ENCODE results near the gene ERFE. TPM values are rescaled to one million over a fixed set of nuclear protein-coding genes. Genes with fewer than 3 reads are reported as not detected.

The ERFE gene
- total and polyA plus RNA-seq, 8 donors, result 0.14 to 4.9 (median 0.70) TPM; not detected in 2

DNA sequence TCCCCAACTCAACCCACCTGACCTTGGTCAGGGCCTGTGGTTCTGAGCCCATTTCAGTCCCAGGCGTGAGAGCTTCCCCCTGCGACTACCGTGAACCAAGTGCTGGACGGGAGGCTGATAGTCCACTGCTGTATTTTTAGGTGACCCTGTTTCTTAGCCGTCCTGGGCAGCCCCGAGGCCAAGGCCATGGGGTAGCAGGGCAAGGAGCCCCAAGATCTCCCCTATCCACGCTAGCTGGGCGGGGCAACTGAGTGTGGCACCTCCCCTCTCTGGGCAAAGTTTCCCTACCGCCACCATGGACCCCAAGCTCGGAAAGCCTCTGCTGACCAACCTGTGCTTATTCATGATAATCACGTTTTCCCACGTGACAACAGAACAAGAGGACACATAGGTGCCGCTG, 20.9 kb upstream of the ERFE start:
- intact Hi-C loops (cut with DNase I), result no loop called here

DNA sequence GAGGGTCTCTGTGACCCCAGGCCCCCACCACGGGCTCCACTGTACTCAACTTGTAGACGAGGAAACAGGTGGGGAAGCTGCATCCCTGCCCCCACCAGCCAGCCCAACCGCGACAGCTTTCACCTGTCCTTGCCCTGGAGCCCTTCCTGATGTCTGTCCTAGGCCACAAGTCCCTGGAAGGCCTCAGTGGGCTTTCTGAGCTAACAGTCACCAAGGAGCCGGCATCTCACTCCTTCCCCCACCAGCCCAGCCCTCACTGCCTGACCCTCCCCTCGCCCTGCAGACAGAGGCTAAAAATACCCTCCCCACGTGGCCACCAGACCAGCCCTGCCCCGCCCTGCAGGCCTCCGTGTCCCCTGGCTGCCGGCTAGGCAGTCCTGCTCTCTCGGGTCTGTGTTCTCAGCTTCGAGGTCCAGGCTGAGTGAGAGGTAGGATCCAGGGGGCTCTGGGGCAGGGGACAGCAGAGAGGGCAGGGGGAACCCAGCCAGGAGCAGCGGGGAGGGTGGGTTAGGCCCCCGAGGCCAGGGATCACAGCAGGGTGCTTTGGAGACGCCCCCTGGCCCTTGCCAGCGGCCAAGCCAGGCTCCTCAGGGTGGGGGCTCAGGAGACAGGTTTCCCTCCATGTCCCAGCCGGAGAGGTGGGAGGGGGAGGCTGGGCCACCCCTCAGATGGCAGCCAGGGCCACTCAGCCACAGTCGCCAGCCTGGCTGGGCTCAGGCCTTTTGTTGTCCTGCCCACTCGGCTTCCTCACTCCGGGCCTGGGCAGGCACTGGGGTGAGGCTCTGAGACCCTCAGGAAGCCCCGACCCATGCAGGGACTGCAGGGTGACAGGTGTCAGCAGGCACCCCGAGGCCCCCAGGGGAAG, 20.2 kb upstream of the ERFE start, which contains the start of gene KLHL30:
Gene KLHL30, plus strand, starts transcription at position 338 of the 865 bp plus-strand sequence. CDS start 2,087 bp downstream, outside the sequence.
- no peak within 1 kb of the TSS for H3K27ac ChIP-seq
- 79 to 80% methylated on average over 20 to 22 of the region's 22 CpGs for WGBS, 2 donors
- H3K4me3 ChIP-seq, result no peak within 1 kb of the TSS
- no peaks in the 10 kb centered on the region for H3K9me3 ChIP-seq
- H3K36me3 ChIP-seq, result no peaks in the 10 kb centered on the region
- no peak for FAIRE-seq
- TF ChIP-seq, protein P1, sequence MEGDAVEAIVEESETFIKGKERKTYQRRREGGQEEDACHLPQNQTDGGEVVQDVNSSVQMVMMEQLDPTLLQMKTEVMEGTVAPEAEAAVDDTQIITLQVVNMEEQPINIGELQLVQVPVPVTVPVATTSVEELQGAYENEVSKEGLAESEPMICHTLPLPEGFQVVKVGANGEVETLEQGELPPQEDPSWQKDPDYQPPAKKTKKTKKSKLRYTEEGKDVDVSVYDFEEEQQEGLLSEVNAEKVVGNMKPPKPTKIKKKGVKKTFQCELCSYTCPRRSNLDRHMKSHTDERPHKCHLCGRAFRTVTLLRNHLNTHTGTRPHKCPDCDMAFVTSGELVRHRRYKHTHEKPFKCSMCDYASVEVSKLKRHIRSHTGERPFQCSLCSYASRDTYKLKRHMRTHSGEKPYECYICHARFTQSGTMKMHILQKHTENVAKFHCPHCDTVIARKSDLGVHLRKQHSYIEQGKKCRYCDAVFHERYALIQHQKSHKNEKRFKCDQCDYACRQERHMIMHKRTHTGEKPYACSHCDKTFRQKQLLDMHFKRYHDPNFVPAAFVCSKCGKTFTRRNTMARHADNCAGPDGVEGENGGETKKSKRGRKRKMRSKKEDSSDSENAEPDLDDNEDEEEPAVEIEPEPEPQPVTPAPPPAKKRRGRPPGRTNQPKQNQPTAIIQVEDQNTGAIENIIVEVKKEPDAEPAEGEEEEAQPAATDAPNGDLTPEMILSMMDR (IDR thresholded peaks at IDR 0.05), result no peak
- H3K27me3 ChIP-seq, result no peaks in the 10 kb centered on the region
- DNase-seq, result peak in 1 of 6 donors; percentile 60
- ATAC-seq, result no peak
- intact Hi-C loops (cut with DNase I), result no loop called here
- no peaks in the 10 kb centered on the region for H3K4me1 ChIP-seq

More for the DNA sequence above, 20.9 kb upstream of the ERFE start:
- Histone ChIP-seq H3K27me3 (no peaks in the 10 kb centered on the region), H3K27ac (no peak overlapping the region), H3K9me3 (no peaks in the 10 kb centered on the region), H3K36me3 (no peaks in the 10 kb centered on the region), H3K4me3 (no peak overlapping the region), H3K4me1 (no peaks in the 10 kb centered on the region)
- WGBS, 2 donors, result 92 to 94% methylated on average over 13 of the region's 13 CpGs
- ATAC-seq, result no peak
- peak in 1 of 6 donors; percentile 17 for DNase-seq
- TF ChIP-seq, protein P1 (IDR thresholded peaks at IDR 0.05), result no peak
- FAIRE-seq, result no peak

DNA sequence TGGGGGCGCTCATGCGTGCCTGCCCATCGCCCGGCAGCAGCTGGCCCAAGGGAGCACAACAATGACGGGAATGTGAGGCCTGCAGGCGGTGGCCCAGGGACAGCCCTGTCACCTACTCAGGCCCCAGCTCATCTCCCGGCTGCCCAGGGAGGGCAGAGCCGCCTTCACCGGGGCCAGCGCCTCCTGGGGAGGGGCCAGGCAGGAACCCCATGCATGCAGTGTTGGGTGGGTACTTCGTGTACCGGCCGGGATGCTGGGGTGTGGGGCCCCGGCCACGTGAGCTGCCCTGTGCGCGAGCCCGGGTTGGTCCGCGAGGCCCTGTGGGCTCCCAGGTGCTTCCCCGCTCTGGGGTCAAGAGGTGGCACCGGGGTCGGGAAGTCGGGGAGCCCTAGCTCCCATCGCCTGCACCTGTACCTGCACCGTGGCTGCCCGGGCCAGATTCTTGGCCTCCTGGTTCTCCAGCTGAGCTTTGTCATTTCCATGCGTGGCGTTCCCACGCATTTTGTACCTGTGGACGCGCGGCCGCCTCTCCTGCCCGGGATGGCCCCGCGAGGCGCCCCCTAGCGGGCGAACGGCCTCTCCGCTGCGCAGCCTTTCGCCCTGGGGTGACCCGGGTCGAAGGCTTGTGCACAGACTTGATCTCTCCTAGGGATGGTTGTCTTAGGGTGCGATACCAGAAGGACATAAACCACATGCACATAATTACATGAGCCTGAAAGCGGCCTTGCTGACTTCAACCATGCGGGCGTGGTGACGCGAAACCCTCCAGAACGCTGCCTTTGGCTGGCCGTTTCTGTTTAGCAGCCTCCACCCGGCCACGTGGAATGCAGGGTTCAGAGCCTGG, 19.4 kb upstream of the ERFE start:
- Histone ChIP-seq H3K27ac (no peak overlapping the region), H3K4me3 (no peak overlapping the region), H3K36me3 (no peaks in the 10 kb centered on the region), H3K27me3 (no peaks in the 10 kb centered on the region), H3K4me1 (no peaks in the 10 kb centered on the region), H3K9me3 (no peaks in the 10 kb centered on the region)
- intact Hi-C loops (cut with DNase I), result no loop called here
- FAIRE-seq (no peak), DNase-seq (peak in 3 of 6 donors; percentile 21 to 80 (median 67)), ATAC-seq (peak in 2 of 4 donors; percentile 45 to 68)
- 53 to 58% methylated on average over 52 to 56 of the region's 56 CpGs for WGBS, 2 donors
- TF ChIP-seq, protein P1 (IDR thresholded peaks at IDR 0.05), result peak; percentile 50 to 69 (median 54)

DNA sequence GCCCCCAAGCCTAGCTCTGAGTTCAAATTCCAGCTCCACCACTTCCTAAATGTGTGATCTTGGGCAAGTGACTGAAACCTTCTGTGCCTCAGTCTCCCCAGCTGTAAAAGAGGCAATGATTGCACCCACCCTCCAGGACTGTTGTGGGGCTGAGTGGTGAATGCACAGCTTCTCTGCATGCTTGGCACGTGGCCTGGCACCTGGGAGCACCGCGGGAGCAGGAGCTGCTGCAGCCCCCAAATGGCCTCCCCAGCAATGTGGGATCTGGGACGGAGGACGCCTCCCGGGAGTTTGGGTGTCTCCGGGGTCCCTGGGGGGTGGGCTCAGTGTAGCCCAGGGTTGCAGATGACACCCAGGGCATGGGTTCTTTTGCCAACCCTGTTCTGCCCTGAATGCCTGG, 18.7 kb upstream of the ERFE start:
- Histone ChIP-seq H3K36me3 (no peaks in the 10 kb centered on the region), H3K9me3 (no peaks in the 10 kb centered on the region), H3K4me3 (no peak overlapping the region), H3K27ac (no peak overlapping the region), H3K27me3 (no peaks in the 10 kb centered on the region), H3K4me1 (no peaks in the 10 kb centered on the region)
- no peak for FAIRE-seq
- intact Hi-C loops (cut with DNase I), result no loop called here
- no peak for ATAC-seq
- TF ChIP-seq, protein P1 (IDR thresholded peaks at IDR 0.05), result no peak
- 77 to 83% methylated on average over 7 of the region's 7 CpGs for WGBS, 2 donors
- peak in 1 of 6 donors; percentile 54 for DNase-seq
